HepG2 (cell line): Measurements from ENCODE around the gene ZNF584. TPM values are rescaled to one million over a fixed set of nuclear protein-coding genes. Genes with fewer than 3 reads are reported as not detected.

Experiments
- ATAC-seq: fragments of 200-7000 bp; cut with Tn5 transposase; 3 replicates; pipeline ENCODE4 v1.9.1; 2020; ENCODE audit warnings: mild to moderate bottlenecking, moderate library complexity
- BruUV-seq: library from RNA; stranded (reverse); fragments of 400-500 nt; replicated peaks from 2 replicates; lab custom pipeline; 2021; lab: Mats Ljungman, UMichigan
- CTCF ChIA-PET: fragments of 300-600 bp; formaldehyde crosslinking; extraction: SDS; loops from one replicate; lab custom pipeline; 2021; ENCODE audit warnings: low total read pairs, inconsistent platforms, low intra/inter-chr PET ratio; lab: Yijun Ruan, JAX
- POLR2A ChIA-PET: fragments of 350-600 bp; sonication (Branson Sonifier 250); formaldehyde crosslinking; loops from one replicate; lab custom pipeline; 2020; ENCODE audit warnings: antibody characterized with exemption, inconsistent platforms; lab: Yijun Ruan, JAX
- DNase-seq: peaks from one replicate; pipeline ENCODE4 v3.0.0-alpha.2; 2015; ENCODE audit warnings: low spot score
- FAIRE-seq: peaks from 3 replicates; lab custom pipeline; 2011; peaks lifted over from hg19 to GRCh38; lab: Jason Lieb, UNC
- H2AFZ ChIP-seq: one replicate; pipeline ENCODE4 v1.6.1; 2011; ENCODE audit warnings: low read length, inconsistent platforms
- H3K27ac ChIP-seq: fragments of 300-600 bp; 3 replicates; pipeline ENCODE4 v1.8.0; 2011; ENCODE audit warnings: mixed run types, mild to moderate bottlenecking, mixed read lengths, low read length, inconsistent platforms; ENCODE audit not compliant: insufficient read depth; ENCODE audit errors: extremely low read length
- H3K27me3 ChIP-seq, 2 experiments: fragments of 200-600 bp in 1 of 2; 2 replicates in 1 of 2; 3 replicates in 1 of 2; pipeline versions ENCODE4 v1.6.0 to v1.8.0; 2011; ENCODE audit warnings: low read length in 2 of 2, mild to moderate bottlenecking in 2 of 2, moderate library complexity in 2 of 2, inconsistent platforms in 1 of 2; ENCODE audit not compliant: insufficient read depth in 2 of 2, control insufficient read depth in 1 of 2
- H3K36me3 ChIP-seq, 2 experiments: fragments of 200-600 bp in 1 of 2; replicated peaks in 1 of 2; 2 replicates in 1 of 2; 3 replicates in 1 of 2; pipeline versions ENCODE4 v1.5.1 to v1.8.0; 2011; ENCODE audit warnings: low read length in 2 of 2, inconsistent platforms in 1 of 2; ENCODE audit not compliant: insufficient read depth in 2 of 2, control insufficient read depth in 1 of 2
- H3K4me1 ChIP-seq: 2 replicates; pipeline ENCODE4 v1.5.1; 2012; ENCODE audit warnings: low read length, inconsistent platforms; ENCODE audit not compliant: insufficient read depth
- H3K4me2 ChIP-seq: 2 replicates; pipeline ENCODE4 v1.6.0; 2011; ENCODE audit warnings: low read depth, low read length, inconsistent platforms
- H3K4me3 ChIP-seq, 3 experiments: fragments of 200-600 bp in 1 of 3; sonication (generic), shearing (Covaris generic) in 1 of 3; replicated peaks in 1 of 3; 2 replicates each; pipeline ENCODE4 v1.5.1; 2011 to 2016; ENCODE audit warnings: low read length in 3 of 3, inconsistent platforms in 2 of 3, low read depth in 2 of 3, mild to moderate bottlenecking in 2 of 3, control low read depth in 1 of 3, mixed read lengths in 1 of 3; ENCODE audit not compliant: insufficient read depth in 1 of 3
- H3K79me2 ChIP-seq: one replicate; pipeline ENCODE4 v1.6.1; 2011; ENCODE audit warnings: low read length, inconsistent platforms; ENCODE audit not compliant: insufficient read depth
- H3K9ac ChIP-seq: 2 replicates; pipeline ENCODE4 v1.6.0; 2011; ENCODE audit warnings: mild to moderate bottlenecking, low read depth, low read length, inconsistent platforms; ENCODE audit not compliant: insufficient read depth
- H3K9me3 ChIP-seq: 2 replicates; pipeline ENCODE4 v1.5.1; 2012; ENCODE audit warnings: mild to moderate bottlenecking, low read length
- H4K20me1 ChIP-seq: 2 replicates; pipeline ENCODE4 v1.6.0; 2011; ENCODE audit warnings: inconsistent platforms, mild to moderate bottlenecking, low read length, moderate library complexity; ENCODE audit not compliant: insufficient read depth
- AGO2 ChIP-seq: fragments of 200-400 bp; formaldehyde crosslinking; optimal IDR thresholded peaks from 2 replicates; pipeline ENCODE3; 2017; ENCODE audit warnings: mild to moderate bottlenecking, low read depth, low read length, moderate library complexity
- PHF21A ChIP-seq: sonication (generic); formaldehyde crosslinking; IDR thresholded peaks from 2 replicates; pipeline ENCODE4 v1.5.0; 2020; ENCODE audit warnings: mild to moderate bottlenecking, missing genetic modification reagents
- POLR2A ChIP-seq, 2 experiments: IDR thresholded peaks; 2 replicates each; pipeline ENCODE4 v1.6.1; 2011; ENCODE audit warnings: low read depth in 2 of 2, low read length in 2 of 2, mild to moderate bottlenecking in 1 of 2, moderate library complexity in 1 of 2; ENCODE audit not compliant: insufficient read depth in 1 of 2
- ZNF251 ChIP-seq: sonication (generic); formaldehyde crosslinking; IDR thresholded peaks from 2 replicates; pipeline ENCODE4 v1.9.0; 2021; ENCODE audit warnings: mild to moderate bottlenecking, missing genetic modification reagents
- WGBS: methylation state at CpG from one replicate; pipeline ENCODE4 v1.1.6; 2017; ENCODE audit warnings: low lambda C conversion rate; 5-methylcytosine and 5-hydroxymethylcytosine counted together
- in situ Hi-C: cut with HindIII; loops from 2 replicates; pipeline ENCODE4 v1.10.0; 2017; ENCODE audit warnings: low pct_unique_long_range_greater_than_20kb; ENCODE audit not compliant: extremely low pct_ligation_motif_present
- intact Hi-C: fragments of 100-400 bp; cut with micrococcal nuclease; formaldehyde crosslinking; loops from one replicate; pipeline ENCODE4 v1.10.0; 2022; ENCODE audit not compliant: unreplicated experiment
- polyA plus RNA-seq, 8 experiments: library from polyadenylated mRNA; depleted of rRNA in 3 of 8; stranded (reverse) in 7 of 8; unstranded in 1 of 8; fragments of >200 nt; fragmentation: Illumina TruSeq in 4 of 8; extraction: Trizol in 4 of 8; gene quantifications; 2 replicates each; pipeline versions ENCODE4 v1.2.1 to v1.2.3, GENCODE V29; 2011 to 2016; ENCODE audit warnings: low read depth in 4 of 8, missing spikeins in 1 of 8, mixed read lengths in 1 of 8; ENCODE audit not compliant: insufficient read depth in 1 of 8
- total RNA-seq, 5 experiments: library from RNA; depleted of rRNA; stranded (reverse); fragments of >200 nt; fragmentation: Illumina TruSeq; extraction: Trizol; gene quantifications; 2 replicates each; pipeline ENCODE4 v1.2.3, GENCODE V29; 2016; ENCODE audit warnings: low read depth in 1 of 5
- TF ChIP-seq, protein P1 (sequence below): sonication (generic); formaldehyde crosslinking; conservative IDR thresholded peaks from 2 replicates; pipeline ENCODE4 v1.4.0; 2020; ENCODE audit warnings: missing genetic modification reagents
- TF ChIP-seq, protein P2 (sequence below): sonication (generic); formaldehyde crosslinking; IDR thresholded peaks from 2 replicates; pipeline ENCODE4 v1.4.0; 2020; ENCODE audit warnings: mild to moderate bottlenecking, low read depth, missing genetic modification reagents

The ZNF584 gene
- total and polyA plus RNA-seq, 2 of the 13 experiments (the other 11 are each of a cell fraction or from before 2014, with no cell fraction given): 2.4 to 7.0 TPM

DNA sequence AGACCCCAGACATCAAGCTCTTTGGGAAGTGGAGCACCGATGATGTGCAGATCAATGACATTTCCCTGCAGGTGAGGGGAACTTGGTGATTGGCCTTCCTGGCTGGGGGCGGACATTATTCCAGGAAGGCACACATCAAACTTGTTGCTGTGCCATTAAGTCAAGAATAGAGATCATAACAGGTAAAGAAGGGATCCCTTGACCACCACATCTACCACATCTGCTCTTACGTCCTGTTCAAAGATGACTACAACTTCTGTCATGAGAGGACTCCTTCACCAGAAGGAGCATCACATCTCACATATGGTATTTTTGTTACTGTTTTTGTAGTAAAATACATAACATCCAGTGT, 20.3 kb upstream of the ZNF584 start:
- no peak for ATAC-seq
- intact Hi-C loops: loop anchor here (5.0 kb wide), 1 partner anchor 206 kb away; the partner anchor contains the start of gene ZNF274
- POLR2A ChIA-PET: interaction anchor here (0.8 to 4.6 kb wide), 5 partner anchors 19 to 111 kb away, joined by 3 to 19 read pairs (median 3); partner anchors contain the start of genes ZNF497, ZNF584 and ZSCAN22
- FAIRE-seq: no peak
- H3K9me3 ChIP-seq: no peaks in the 10 kb centered on the region
- H4K20me1 ChIP-seq: peaks cover 35% of the 10 kb centered on the region
- peak overlapping the region; percentile 97 for H3K9ac ChIP-seq
- no peaks in the 10 kb centered on the region; a peak in 1 of 5 replicates for H3K27me3 ChIP-seq
- H3K4me1 ChIP-seq: peaks cover 47% of the 10 kb centered on the region
- H3K27ac ChIP-seq: peak overlapping the region; percentile 99
- CTCF ChIA-PET: no interaction called here
- H2AFZ ChIP-seq: no peak overlapping the region
- in situ Hi-C loops: no loop called here
- no TSS peak for BruUV-seq
- H3K4me2 ChIP-seq: peak overlapping the region; percentile 99
- peaks cover 3 to 41% of the 10 kb centered on the region in 2 experiments for H3K36me3 ChIP-seq
- H3K79me2 ChIP-seq: peaks cover 46% of the 10 kb centered on the region
- TF ChIP-seq, protein P1, sequence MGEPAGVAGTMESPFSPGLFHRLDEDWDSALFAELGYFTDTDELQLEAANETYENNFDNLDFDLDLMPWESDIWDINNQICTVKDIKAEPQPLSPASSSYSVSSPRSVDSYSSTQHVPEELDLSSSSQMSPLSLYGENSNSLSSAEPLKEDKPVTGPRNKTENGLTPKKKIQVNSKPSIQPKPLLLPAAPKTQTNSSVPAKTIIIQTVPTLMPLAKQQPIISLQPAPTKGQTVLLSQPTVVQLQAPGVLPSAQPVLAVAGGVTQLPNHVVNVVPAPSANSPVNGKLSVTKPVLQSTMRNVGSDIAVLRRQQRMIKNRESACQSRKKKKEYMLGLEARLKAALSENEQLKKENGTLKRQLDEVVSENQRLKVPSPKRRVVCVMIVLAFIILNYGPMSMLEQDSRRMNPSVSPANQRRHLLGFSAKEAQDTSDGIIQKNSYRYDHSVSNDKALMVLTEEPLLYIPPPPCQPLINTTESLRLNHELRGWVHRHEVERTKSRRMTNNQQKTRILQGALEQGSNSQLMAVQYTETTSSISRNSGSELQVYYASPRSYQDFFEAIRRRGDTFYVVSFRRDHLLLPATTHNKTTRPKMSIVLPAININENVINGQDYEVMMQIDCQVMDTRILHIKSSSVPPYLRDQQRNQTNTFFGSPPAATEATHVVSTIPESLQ: no peak
- TF ChIP-seq ZNF251 (CRISPR knock-in tag): no peak
- TF ChIP-seq PHF21A (CRISPR knock-in tag): 0 out of 2 replicates have a peak, but pooled peaks have one; percentile 31
- peak overlapping the region; percentile 83 to 98 (median 92); a peak in 5 of 6 replicates for H3K4me3 ChIP-seq
- 72% methylated on average over 2 of the region's 3 CpGs for WGBS
- no peak for DNase-seq

DNA sequence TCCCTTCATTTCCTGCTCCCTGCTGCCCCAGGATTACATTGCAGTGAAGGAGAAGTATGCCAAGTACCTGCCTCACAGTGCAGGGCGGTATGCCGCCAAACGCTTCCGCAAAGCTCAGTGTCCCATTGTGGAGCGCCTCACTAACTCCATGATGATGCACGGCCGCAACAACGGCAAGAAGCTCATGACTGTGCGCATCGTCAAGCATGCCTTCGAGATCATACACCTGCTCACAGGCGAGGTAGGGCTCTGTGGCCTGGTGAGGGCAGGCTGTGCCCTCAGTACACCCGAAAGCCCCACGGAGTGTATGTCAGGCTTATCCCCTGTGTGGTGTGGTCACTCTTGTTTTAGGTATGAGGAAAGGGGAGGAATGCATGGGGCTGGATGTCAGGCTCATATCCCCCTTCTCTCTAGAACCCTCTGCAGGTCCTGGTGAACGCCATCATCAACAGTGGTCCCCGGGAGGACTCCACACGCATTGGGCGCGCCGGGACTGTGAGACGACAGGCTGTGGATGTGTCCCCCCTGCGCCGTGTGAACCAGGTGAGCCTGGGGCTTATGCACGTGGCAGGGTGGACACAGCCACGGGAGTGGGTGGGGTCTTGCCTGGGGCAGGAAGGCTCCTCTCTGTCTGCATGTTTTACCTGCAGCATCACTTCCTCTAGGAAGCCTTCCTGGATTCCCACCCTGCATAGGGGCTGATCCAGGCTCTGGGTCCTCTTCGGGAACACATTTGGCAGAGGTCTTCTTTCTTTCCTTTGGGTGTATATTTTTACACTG, 15.3 kb upstream of the ZNF584 start:
- intact Hi-C loops: no loop called here
- DNase-seq (no peak), ATAC-seq (no peak)
- H2AFZ ChIP-seq: no peak overlapping the region
- TF ChIP-seq, protein P2, sequence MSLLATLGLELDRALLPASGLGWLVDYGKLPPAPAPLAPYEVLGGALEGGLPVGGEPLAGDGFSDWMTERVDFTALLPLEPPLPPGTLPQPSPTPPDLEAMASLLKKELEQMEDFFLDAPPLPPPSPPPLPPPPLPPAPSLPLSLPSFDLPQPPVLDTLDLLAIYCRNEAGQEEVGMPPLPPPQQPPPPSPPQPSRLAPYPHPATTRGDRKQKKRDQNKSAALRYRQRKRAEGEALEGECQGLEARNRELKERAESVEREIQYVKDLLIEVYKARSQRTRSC: no peak
- peak in 1 of 2 experiments; percentile 49; a peak in 1 of 4 replicates for TF ChIP-seq POLR2A (IDR thresholded peaks at IDR 0.05; ENCODE audit: insufficient read depth in 1 of 2, low read depth in 2 of 2, low read length in 2 of 2)
- TF ChIP-seq AGO2: peak; percentile 63
- TF ChIP-seq, all 625 proteins: peak for 2
- FAIRE-seq: no peak
- Histone ChIP-seq H3K27ac (no peak overlapping the region), H3K27me3 (no peaks in the 10 kb centered on the region), H3K9ac (no peak overlapping the region), H4K20me1 (peaks cover 41% of the 10 kb centered on the region), H3K4me1 (peaks cover 27% of the 10 kb centered on the region), H3K4me2 (no peak overlapping the region), H3K9me3 (no peaks in the 10 kb centered on the region), H3K79me2 (peaks cover 27% of the 10 kb centered on the region), H3K4me3 (no peak overlapping the region), H3K36me3 (peaks cover 12 to 59% of the 10 kb centered on the region in 2 experiments)
- WGBS: 99% methylated on average over 14 of the region's 26 CpGs
- ChIA-PET POLR2A (interaction anchor here (1.0 kb wide), 1 partner anchor 15 kb away, joined by 3 read pairs; the partner anchor contains the start of gene ZNF584), CTCF (no interaction called here)
- in situ Hi-C loops: no loop called here
- BruUV-seq: no TSS peak
